HEK293 (cell line): ENCODE results near the gene PDIA4.

Experiments
- BCL11B ChIP-seq: fragments of 450-650 bp; formaldehyde crosslinking; IDR thresholded peaks from 2 replicates; pipeline ENCODE4 v1.5.1; 2016; ENCODE audit warnings: low read depth, missing biosample characterization, missing genetic modification characterization
- CTCF ChIP-seq: fragments of 450-650 bp; formaldehyde crosslinking; IDR thresholded peaks from 2 replicates; pipeline ENCODE4 v1.5.1; 2016; ENCODE audit warnings: missing biosample characterization, missing genetic modification characterization
- PBX3 ChIP-seq: sonication (generic); formaldehyde crosslinking; IDR thresholded peaks from 2 replicates; pipeline ENCODE4 v1.8.1; 2022; ENCODE audit warnings: mild to moderate bottlenecking, moderate library complexity, missing genetic modification reagents
- SETDB1 ChIP-seq: IDR thresholded peaks from one replicate; pipeline ENCODE4 v1.6.1; 2017; ENCODE audit warnings: mild to moderate bottlenecking, low read length, moderate library complexity, mixed read lengths; ENCODE audit not compliant: insufficient read length
- ZNF24 ChIP-seq: fragments of 450-650 bp; formaldehyde crosslinking; IDR thresholded peaks from 2 replicates; pipeline ENCODE4 v1.5.1; 2016; ENCODE audit warnings: missing biosample characterization, missing genetic modification characterization
- ZNF341 ChIP-seq: fragments of 450-650 bp; formaldehyde crosslinking; IDR thresholded peaks from 2 replicates; pipeline ENCODE4; 2016; ENCODE audit warnings: low read depth, missing biosample characterization, missing genetic modification characterization

- TF ChIP-seq SETDB1 (no peak), ZNF24 (no peak), ZNF341 (tag by site-specific recombination) (no peak), PBX3 (CRISPR knock-in tag) (no peak), BCL11B (tag by site-specific recombination) (no peak), CTCF (tag by site-specific recombination) (no peak)
Observed at GRCh38 chr7:149063476-149063875, 35.2 kb upstream of the PDIA4 start.
